Right cardiac atrium (tissue), 5 donors: ENCODE measurements around the gene GPATCH4. TPM values are rescaled to one million over a fixed set of nuclear protein-coding genes. Genes with fewer than 3 reads are reported as not detected.
A peak's percentile ranks its signal among the peaks of the same experiment; 100 is the strongest.

ENCODE experiments used
- ATAC-seq, 2 donors: fragments of 200-7000 bp; cut with Tn5 transposase; one replicate each; pipeline versions ENCODE4 v1.8.0 to v1.9.1; 2020; ENCODE audit warnings: moderate library complexity in 2 of 2, mild to moderate bottlenecking in 1 of 2
- DNase-seq, 3 donors: peaks; one replicate each; pipeline ENCODE4 v3.0.0-alpha.2; 2020
- H3K27ac ChIP-seq: one replicate; pipeline ENCODE4 v1.5.1; 2013; ENCODE audit warnings: mild to moderate bottlenecking, low read length, control low read depth, moderate library complexity
- H3K27me3 ChIP-seq: one replicate; pipeline ENCODE4 v1.6.1; 2013; ENCODE audit not compliant: control insufficient read depth, insufficient read depth
- H3K4me1 ChIP-seq: one replicate; pipeline ENCODE4 v1.6.1; 2013; ENCODE audit warnings: low read length; ENCODE audit not compliant: control insufficient read depth, insufficient read depth
- H3K4me3 ChIP-seq: one replicate; pipeline ENCODE4 v1.5.1; 2013; ENCODE audit warnings: low read length, control low read depth
- H3K9me3 ChIP-seq: one replicate; pipeline ENCODE4 v1.6.1; 2013; ENCODE audit warnings: low read length; ENCODE audit not compliant: control insufficient read depth
- WGBS: extraction: QIAGEN DNeasy Blood & Tissue Kit; methylation state at CpG from one replicate; pipeline ENCODE4 v1.1.7; 2013; 5-methylcytosine and 5-hydroxymethylcytosine counted together
- intact Hi-C, 4 donors: fragments of 100-400 bp; cut with DNase I; formaldehyde crosslinking; loops; one replicate each; pipeline versions ENCODE4 v1.11.0 to v1.14.0; 2022 to 2023
- polyA plus RNA-seq: library from polyadenylated mRNA; stranded (reverse); fragments of 200-250 nt; gene quantifications from one replicate; pipeline ENCODE4 v1.2.3, GENCODE V29; 2013
- total RNA-seq, 4 donors: library from RNA; stranded (reverse); fragmentation: NEBNext Ultra II Directional; extraction: Animal tissue kit (Norgen Biotek cat#: 25700); gene quantifications; one replicate each; pipeline ENCODE4 v1.2.1, GENCODE V29; 2021
- donor health status: healthy with polysubstance abuse.
- donor health status: DM: no; HTN: yes; CAD: no.
- donor health status: DM: no; HTN: no; CAD: no.
- donor health status: DM: no; HTN: yes; CAD: no; lungs with severe emphysema.
- donor health status: DM: yes; HTN: yes; CAD: no.

Gene GPATCH4
- total and polyA plus RNA-seq, 5 donors = 13.4 to 21.6 (median 14.7) TPM

DNA sequence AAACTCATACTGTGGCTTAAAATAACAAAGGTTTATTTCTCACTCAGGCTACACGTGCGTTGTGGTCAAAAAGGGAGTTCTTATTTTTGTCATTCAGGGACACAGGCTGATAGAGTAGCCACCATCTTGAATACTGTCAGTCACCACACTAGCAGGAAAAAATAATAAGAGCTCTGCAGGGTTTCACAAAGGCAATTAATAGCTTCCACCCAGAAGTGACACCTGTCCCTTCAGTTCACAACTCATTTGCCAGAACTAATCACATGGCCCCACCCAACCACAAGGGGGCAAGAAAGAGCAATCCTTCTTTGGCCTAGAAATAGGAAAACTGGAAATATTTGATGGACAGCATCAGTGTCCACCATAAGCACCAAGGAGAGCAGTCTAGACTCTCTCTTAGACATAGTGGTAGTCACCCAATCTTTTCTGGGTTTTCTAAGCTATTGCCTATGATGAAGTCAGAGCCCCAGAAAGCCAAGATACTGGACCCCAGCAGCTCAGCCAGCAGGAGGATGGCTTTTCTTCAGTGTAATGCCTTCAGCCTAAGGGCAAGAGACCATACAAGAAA lies 26.1 kb upstream of the GPATCH4 start:
- H3K27me3 ChIP-seq = no peaks in the 10 kb centered on the region

GRCh38 chr1:156626079-156626438 lies 24.8 kb upstream of the GPATCH4 start:
- intact Hi-C loops = loop anchor here in 1 of 4 donors (2.0 kb wide), 1 partner anchor 31 kb away; no protein-coding TSS in a partner anchor
- no peaks in the 10 kb centered on the region for H3K27me3 ChIP-seq

More for the DNA sequence above, 26.1 kb upstream of the GPATCH4 start:
- no peak for DNase-seq
- Histone ChIP-seq H3K27ac (no peak overlapping the region), H3K4me1 (no peaks in the 10 kb centered on the region), H3K9me3 (no peaks in the 10 kb centered on the region), H3K4me3 (no peak overlapping the region)
- no peak for ATAC-seq
- WGBS = 73% methylated on average over 2 of the region's 2 CpGs
- intact Hi-C loops = loop anchor here in 1 of 4 donors (2.0 kb wide), 1 partner anchor 29 kb away; no protein-coding TSS in a partner anchor

DNA sequence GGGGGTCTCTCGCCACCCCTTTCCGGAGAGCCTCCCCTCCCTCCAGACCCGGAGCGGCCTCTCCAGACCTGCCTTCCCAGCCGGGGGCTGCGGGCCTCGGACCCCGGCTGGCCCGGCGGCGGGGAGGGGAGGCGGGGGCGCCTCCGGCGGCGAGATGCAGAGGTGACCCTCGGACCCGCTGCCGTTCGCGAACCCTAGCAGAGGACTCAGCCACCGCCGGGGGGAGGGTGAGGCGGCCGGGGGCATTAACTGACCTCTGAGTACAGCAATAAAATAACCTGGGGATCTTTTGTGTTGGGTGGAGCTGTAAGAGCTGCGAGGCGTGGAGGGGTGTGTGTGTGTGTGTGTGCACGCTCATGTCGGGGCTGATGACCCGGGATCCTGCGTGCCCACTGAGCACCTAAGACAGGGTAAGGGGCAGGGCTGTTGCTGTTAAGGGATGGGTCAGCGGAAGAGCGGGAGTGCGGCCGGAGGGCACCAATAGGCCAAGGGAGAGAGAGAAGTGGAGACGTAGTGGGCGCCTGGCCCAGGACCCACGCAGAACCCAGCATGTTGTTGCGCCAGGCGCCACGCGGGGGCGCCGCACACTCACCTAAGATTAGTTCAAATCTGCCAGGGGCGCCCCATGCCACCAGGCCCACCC lies 24.3 kb upstream of the GPATCH4 start:
- under 1% methylated on average over 45 of the region's 45 CpGs for WGBS
- DNase-seq (peak; percentile 53 to 84 (median 81)), ATAC-seq (peak; percentile 48 to 59)
- Histone ChIP-seq H3K4me1 (no peaks in the 10 kb centered on the region), H3K27ac (no peak overlapping the region), H3K27me3 (no peaks in the 10 kb centered on the region), H3K4me3 (peak overlapping the region; percentile 30), H3K9me3 (no peaks in the 10 kb centered on the region)
- intact Hi-C loops = loop anchor here in 2 of 4 donors (2.0 kb wide), 1 partner anchor 31 kb away; no protein-coding TSS in a partner anchor

More at GRCh38 chr1:156626079-156626438, 24.8 kb upstream of the GPATCH4 start:
- no peak for ATAC-seq
- DNase-seq = no peak
- Histone ChIP-seq H3K9me3 (no peaks in the 10 kb centered on the region), H3K27ac (no peak overlapping the region), H3K4me1 (no peaks in the 10 kb centered on the region), H3K4me3 (peak overlapping the region; percentile 2)
- WGBS = 40% methylated on average over 4 of the region's 4 CpGs

GRCh38 chr1:156624814-156625435 lies 23.6 kb upstream of the GPATCH4 start:
- DNase-seq (no peak), ATAC-seq (peak; percentile 28 to 32)
- Histone ChIP-seq H3K27me3 (no peaks in the 10 kb centered on the region), H3K4me3 (peak overlapping the region; percentile 43), H3K4me1 (no peaks in the 10 kb centered on the region), H3K9me3 (no peaks in the 10 kb centered on the region), H3K27ac (no peak overlapping the region)
- WGBS = 1% methylated on average over 55 of the region's 55 CpGs
- intact Hi-C loops = loop anchor here in 2 of 4 donors (2.0 to 5.0 kb wide), 2 partner anchors 32 kb away; no protein-coding TSS in a partner anchor

DNA sequence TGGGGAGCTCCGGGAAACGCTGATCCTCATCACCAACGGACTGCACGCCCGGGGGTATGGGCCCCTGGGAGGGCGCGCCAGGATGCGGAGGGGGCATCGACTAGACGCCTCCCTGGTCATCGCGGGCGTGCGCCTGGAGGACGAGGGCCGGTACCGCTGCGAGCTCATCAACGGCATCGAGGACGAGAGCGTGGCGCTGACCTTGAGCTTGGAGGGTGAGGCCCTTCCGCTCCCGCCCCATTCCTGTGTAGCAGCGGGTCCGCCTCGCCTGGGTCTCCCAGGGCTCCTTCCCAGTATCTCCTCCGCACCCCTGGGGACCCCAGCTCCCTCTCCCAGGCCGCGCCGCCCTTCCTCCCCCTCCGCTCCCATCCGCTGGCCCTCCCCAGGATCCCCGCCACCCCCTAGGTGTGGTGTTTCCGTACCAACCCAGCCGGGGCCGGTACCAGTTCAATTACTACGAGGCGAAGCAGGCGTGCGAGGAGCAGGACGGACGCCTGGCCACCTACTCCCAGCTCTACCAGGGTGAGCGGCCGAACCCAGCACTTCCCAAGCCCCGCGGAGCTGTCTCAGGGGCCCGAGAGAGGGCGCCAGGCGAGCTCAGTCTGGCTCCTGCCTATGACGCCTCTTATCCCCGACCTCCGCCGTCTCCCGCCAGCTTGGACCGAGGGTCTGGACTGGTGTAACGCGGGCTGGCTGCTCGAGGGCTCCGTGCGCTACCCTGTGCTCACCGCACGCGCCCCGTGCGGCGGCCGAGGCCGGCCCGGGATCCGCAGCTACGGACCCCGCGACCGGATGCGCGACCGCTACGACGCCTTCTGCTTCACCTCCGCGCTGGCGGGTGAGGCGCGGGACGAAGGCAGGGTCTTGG lies 22.9 kb upstream of the GPATCH4 start:
- ATAC-seq = peak; percentile 69 to 73

GRCh38 chr1:156622581-156623297 lies 21.5 kb upstream of the GPATCH4 start:
- no peaks in the 10 kb centered on the region for H3K4me1 ChIP-seq
- DNase-seq = no peak
- H3K9me3 ChIP-seq = no peaks in the 10 kb centered on the region
- H3K27ac ChIP-seq = no peak overlapping the region
- intact Hi-C loops = loop anchor here in 1 of 4 donors (5.0 kb wide), 1 partner anchor 35 kb away; no protein-coding TSS in a partner anchor
- H3K27me3 ChIP-seq = no peaks in the 10 kb centered on the region
- no peak for ATAC-seq
- WGBS = 86% methylated on average over 6 of the region's 6 CpGs
- H3K4me3 ChIP-seq = no peak overlapping the region

More for the DNA sequence above, 22.9 kb upstream of the GPATCH4 start:
- Histone ChIP-seq H3K4me3 (peak overlapping the region; percentile 43), H3K9me3 (no peaks in the 10 kb centered on the region), H3K27ac (no peak overlapping the region), H3K27me3 (no peaks in the 10 kb centered on the region), H3K4me1 (no peaks in the 10 kb centered on the region)
- 1% methylated on average over 87 of the region's 87 CpGs for WGBS
- peak; percentile 60 to 80 (median 79) for DNase-seq
- intact Hi-C loops = loop anchor here in 2 of 4 donors (2.0 to 5.0 kb wide), 2 partner anchors 33 kb away; no protein-coding TSS in a partner anchor

DNA sequence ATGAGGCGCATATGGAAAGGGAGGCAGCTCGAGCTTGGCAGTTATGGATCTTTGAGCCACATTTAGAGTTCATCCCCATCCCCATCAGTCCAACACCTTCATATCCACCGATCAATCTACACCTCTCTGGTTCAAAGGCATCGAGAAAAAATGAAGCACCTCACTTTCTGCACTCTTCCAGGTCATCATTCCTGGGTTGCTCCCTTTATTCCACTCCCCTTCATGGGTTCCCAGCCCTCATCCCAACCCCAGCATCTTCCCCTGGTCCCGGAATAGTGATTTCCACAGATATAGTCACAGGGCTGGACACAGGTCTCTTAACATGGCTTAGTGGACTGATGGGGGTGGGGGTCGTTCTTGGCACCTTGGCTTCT lies 18.3 kb upstream of the GPATCH4 start:
- DNase-seq = no peak
- ATAC-seq = no peak
- 35% methylated on average over 6 of the region's 6 CpGs for WGBS
- no peaks in the 10 kb centered on the region for H3K27me3 ChIP-seq
- H3K4me1 ChIP-seq = peaks cover 4% of the 10 kb centered on the region
- H3K27ac ChIP-seq = no peak overlapping the region
- H3K4me3 ChIP-seq = no peak overlapping the region
- H3K9me3 ChIP-seq = no peaks in the 10 kb centered on the region
- intact Hi-C loops = loop anchor here in 1 of 4 donors (10.0 kb wide), 1 partner anchor 235 kb away; no protein-coding TSS in a partner anchor

GRCh38 chr1:156618853-156619581 lies 17.7 kb upstream of the GPATCH4 start, which contains the start of gene HAPLN2:
Gene HAPLN2, plus strand, starts transcription at chr1:156619415. Its CDS starts 4,076 bp downstream, at chr1:156623491.
- Histone ChIP-seq H3K4me3 (no peak within 1 kb of the TSS), H3K4me1 (peaks cover 4% of the 10 kb centered on the region), H3K27ac (no peak within 1 kb of the TSS), H3K9me3 (no peaks in the 10 kb centered on the region), H3K27me3 (no peaks in the 10 kb centered on the region)
- WGBS = 12% methylated on average over 7 of the region's 7 CpGs
- intact Hi-C loops = loop anchor here in 1 of 4 donors (10.0 kb wide), 1 partner anchor 234 kb away; no protein-coding TSS in a partner anchor
- ATAC-seq = no peak
- DNase-seq = no peak

DNA sequence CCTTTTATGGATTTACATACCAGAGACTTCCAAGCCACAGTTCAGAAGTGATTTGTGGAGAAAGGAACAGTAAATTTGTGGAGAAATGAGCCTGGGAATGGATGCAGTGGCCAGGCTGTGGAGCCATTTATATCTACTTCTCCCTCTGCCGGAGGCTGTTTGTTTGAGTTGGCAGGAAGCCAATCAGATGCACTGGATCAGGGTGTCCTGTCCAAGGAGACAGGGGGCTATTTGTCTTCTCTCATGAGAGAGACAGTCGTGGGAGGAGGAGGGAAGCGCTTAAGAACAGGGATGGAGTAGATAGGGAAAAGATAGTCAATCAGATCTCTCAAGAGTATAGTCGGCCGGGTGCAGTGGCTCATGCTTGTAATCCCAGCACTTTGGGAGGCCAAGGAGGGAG lies 15.2 kb upstream of the GPATCH4 start:
- Histone ChIP-seq H3K27me3 (no peaks in the 10 kb centered on the region), H3K4me3 (no peak overlapping the region), H3K4me1 (peaks cover 4% of the 10 kb centered on the region), H3K27ac (peak overlapping the region; percentile 28), H3K9me3 (no peaks in the 10 kb centered on the region)
- ATAC-seq (peak; percentile 71 to 74), DNase-seq (peak; percentile 22 to 59 (median 57))
- intact Hi-C loops = loop anchor here in 1 of 4 donors (10.0 kb wide), 1 partner anchor 232 kb away; no protein-coding TSS in a partner anchor
- WGBS = 3% methylated on average over 5 of the region's 5 CpGs
